ENCODE results near the gene SF3B3. TPM values are rescaled to one million over a fixed set of nuclear protein-coding genes. Genes with fewer than 3 reads are reported as not detected.
A peak's percentile ranks its signal among the peaks of the same experiment; 100 is the strongest.

SF3B3 gene
- total RNA-seq, 1 donor from 2014 or later: 31.2 TPM

DNA sequence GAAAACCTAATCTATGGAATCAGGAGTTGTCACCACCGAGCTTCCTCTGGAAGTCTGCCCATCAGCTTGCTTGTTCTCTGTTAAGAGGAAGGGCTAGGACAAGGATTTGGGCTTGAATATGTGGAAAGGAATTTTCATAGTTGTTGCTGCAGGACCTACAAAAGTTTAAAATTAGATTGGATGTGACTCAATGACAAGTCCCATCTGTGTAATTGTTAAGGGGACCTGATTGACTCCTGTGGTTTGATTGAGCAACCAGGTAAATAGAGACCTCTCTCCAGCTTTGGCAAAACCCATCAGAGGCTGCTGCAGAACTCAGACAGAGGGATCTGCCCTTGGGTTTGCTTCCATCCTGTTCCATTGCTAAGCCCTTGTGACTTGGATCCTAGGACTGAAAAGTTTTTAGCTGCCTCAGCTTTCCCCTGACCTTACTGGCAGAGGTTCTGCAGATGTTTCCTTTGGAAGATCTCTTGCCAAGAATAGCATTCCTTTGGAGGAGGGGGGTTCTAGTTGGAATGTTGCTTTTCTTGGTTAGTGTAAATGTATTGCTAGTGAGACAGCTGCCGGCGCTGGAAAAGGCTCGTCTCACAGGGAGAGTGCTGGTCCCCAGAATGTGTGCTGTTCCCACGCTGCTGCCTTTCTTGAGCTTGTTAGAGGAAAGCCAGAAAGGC, 50.0 kb downstream of the SF3B3 start:
- Histone ChIP-seq H3K36me3 (peaks cover 40% of the 10 kb centered on the region in 2 donors), H3K27ac (peak overlapping the region; percentile 72 to 79), H3K27me3 (no peaks in the 10 kb centered on the region), H3K4me1 (peaks cover 9 to 44% of the 10 kb centered on the region in 2 donors), H3K4me3 (no peak overlapping the region), H3K9me3 (no peaks in the 10 kb centered on the region)
- DNase-seq (ENCODE audit: low spot score in 2 of 2): peak in 1 of 2 donors; percentile 74
- intact Hi-C loops (cut with DNase I): loop anchor here (5.0 to 10.0 kb wide), 2 partner anchors 46 to 171 kb away; no protein-coding TSS in a partner anchor
- TF ChIP-seq, protein P1, sequence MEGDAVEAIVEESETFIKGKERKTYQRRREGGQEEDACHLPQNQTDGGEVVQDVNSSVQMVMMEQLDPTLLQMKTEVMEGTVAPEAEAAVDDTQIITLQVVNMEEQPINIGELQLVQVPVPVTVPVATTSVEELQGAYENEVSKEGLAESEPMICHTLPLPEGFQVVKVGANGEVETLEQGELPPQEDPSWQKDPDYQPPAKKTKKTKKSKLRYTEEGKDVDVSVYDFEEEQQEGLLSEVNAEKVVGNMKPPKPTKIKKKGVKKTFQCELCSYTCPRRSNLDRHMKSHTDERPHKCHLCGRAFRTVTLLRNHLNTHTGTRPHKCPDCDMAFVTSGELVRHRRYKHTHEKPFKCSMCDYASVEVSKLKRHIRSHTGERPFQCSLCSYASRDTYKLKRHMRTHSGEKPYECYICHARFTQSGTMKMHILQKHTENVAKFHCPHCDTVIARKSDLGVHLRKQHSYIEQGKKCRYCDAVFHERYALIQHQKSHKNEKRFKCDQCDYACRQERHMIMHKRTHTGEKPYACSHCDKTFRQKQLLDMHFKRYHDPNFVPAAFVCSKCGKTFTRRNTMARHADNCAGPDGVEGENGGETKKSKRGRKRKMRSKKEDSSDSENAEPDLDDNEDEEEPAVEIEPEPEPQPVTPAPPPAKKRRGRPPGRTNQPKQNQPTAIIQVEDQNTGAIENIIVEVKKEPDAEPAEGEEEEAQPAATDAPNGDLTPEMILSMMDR (IDR thresholded peaks at IDR 0.05): no peak

DNA sequence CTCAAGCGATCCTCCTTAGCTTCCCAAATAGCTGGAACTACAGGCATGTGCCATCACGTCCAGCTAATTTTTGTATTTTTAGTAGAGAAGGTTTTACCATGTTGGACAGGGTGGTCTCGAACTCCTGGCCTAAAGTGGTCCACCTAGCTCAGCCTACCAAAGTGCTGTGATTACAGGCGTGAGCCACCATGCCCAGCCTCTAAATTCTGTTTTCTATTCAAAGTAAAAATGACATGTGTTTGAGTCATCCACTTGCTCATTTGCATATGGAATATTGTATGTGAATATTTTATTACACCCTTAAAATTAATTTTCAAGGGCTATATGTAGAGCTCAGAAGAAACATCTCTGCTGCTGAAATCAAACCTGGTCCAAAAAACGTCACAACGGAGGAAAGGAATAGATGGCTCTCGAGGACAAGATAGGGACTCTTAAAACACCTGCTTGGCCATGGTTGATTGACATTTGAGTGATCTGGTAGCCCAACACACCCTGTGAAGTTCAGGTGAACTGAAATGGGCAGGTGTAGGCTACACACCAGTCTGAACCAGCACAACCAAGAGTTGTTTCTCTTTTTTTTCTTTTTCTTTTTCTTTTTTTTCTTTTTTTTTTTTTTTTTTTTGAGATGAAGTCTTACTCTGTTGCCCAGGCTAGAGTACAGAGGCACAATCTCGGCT, 51.1 kb downstream of the SF3B3 start:
- no peaks in the 10 kb centered on the region for H3K9me3 ChIP-seq
- DNase-seq (ENCODE audit: low spot score in 2 of 2): peak in 1 of 2 donors; percentile 22
- peak overlapping the region; percentile 72 to 79 for H3K27ac ChIP-seq
- TF ChIP-seq, protein P1 (IDR thresholded peaks at IDR 0.05): no peak
- peaks cover 28 to 29% of the 10 kb centered on the region in 2 donors for H3K36me3 ChIP-seq
- intact Hi-C loops (cut with DNase I): loop anchor here (5.0 to 10.0 kb wide), 2 partner anchors 47 to 170 kb away; no protein-coding TSS in a partner anchor
- no peaks in the 10 kb centered on the region for H3K27me3 ChIP-seq
- H3K4me3 ChIP-seq: no peak overlapping the region
- peaks cover 15 to 53% of the 10 kb centered on the region in 2 donors for H3K4me1 ChIP-seq

DNA sequence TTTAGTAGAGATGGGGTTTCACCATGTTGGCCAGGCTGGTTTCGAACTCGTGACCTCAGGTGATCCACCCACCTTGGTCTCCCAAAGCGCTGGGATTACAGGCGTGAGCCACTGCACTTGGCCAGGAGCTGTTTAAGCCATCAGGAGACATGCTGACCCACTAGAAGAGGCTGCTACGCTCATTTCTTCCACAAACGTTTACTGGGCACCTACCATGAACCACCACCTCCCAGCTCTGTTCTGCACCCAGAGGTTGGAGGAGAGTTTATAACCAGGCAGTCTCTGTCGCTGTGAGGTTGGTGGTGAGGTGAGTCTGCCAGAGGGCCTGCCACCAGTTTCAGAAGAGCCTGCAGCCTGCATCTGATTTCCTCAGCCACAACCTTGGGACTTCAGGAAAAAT, 51.8 kb downstream of the SF3B3 start:
- H3K4me1 ChIP-seq: peaks cover 15 to 56% of the 10 kb centered on the region in 2 donors
- DNase-seq (ENCODE audit: low spot score in 2 of 2): peak in 1 of 2 donors; percentile 58
- H3K27ac ChIP-seq: peak overlapping the region; percentile 77 to 79
- H3K27me3 ChIP-seq: no peaks in the 10 kb centered on the region
- intact Hi-C loops (cut with DNase I): loop anchor here (10.0 kb wide), 1 partner anchor 169 kb away; no protein-coding TSS in a partner anchor
- H3K36me3 ChIP-seq: peaks cover 22% of the 10 kb centered on the region in 2 donors
- TF ChIP-seq, protein P1 (IDR thresholded peaks at IDR 0.05): no peak
- no peaks in the 10 kb centered on the region for H3K9me3 ChIP-seq
- no peak overlapping the region for H3K4me3 ChIP-seq

DNA sequence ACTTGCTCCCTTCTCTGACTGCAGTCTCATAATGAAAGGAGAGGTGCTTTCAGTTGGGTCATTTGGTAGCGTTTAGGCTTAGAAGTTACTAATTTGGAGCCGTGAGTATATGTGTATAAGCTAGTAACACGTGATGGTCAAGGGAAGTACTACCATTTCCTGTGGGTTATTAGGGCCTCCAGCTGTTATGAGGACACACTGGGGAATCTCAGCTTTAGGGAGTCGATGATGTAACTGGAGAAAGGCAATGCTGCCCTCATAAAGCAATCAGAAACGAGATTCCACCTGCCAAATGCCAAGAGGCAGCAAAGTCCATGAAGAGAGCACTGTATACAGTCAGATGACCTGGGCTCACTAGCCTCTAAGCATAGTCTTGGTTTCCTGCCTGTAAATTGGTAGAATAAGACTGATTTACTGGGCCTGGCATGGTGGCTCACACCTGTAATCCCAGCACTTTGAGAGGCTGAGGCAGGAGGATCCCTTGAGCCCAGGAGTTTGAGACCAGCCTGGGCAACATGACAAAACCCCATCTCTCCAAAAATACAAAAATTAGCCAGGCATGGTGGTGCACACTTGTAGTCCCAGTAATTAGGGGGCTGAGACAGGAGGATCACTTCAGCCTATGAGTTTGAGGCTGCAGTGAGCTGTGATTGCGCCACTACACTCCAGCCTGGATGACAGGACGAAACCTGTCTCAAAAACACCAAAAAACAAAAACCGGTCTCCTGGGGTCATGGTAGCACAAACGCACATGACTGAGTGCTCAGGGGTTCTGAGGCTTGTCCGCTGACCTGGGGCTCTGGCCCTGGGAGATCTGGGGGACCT, 53.0 kb downstream of the SF3B3 start:
- H3K4me1 ChIP-seq: peaks cover 15 to 60% of the 10 kb centered on the region in 2 donors
- DNase-seq (ENCODE audit: low spot score in 2 of 2): peak in 1 of 2 donors; percentile 46

More for the DNA sequence above, 53.0 kb downstream of the SF3B3 start:
- TF ChIP-seq, protein P1 (IDR thresholded peaks at IDR 0.05): no peak
- intact Hi-C loops (cut with DNase I): loop anchor here (1.0 to 10.0 kb wide), 3 partner anchors 16 to 168 kb away; partner anchors contain the start of gene IL34
- H3K27me3 ChIP-seq: no peaks in the 10 kb centered on the region
- no peak overlapping the region for H3K4me3 ChIP-seq
- H3K36me3 ChIP-seq: peaks cover 9 to 10% of the 10 kb centered on the region in 2 donors
- H3K9me3 ChIP-seq: no peaks in the 10 kb centered on the region
- peak overlapping the region; percentile 77 to 79 for H3K27ac ChIP-seq

Data from ascending aorta (tissue), 2 donors.